HEK293T (cell line): ENCODE results near the gene COA4.

Source experiments
- FOXA1 ChIP-seq: fragments of 450-650 bp; IDR thresholded peaks from 2 replicates; pipeline ENCODE4 v1.6.1; 2016; ENCODE audit warnings: mild to moderate bottlenecking
- HDGF ChIP-seq: fragments of 450-650 bp; IDR thresholded peaks from 2 replicates; pipeline ENCODE4 v1.6.1; 2017; ENCODE audit warnings: antibody characterized with exemption, borderline replicate concordance
- LEF1 ChIP-seq: fragments of 450-650 bp; IDR thresholded peaks from 2 replicates; pipeline ENCODE4 v1.6.1; 2017; ENCODE audit warnings: mild to moderate bottlenecking, borderline replicate concordance
- SP1 ChIP-seq: fragments of 450-650 bp; IDR thresholded peaks from 2 replicates; pipeline ENCODE4 v1.6.1; 2017
- SUZ12 ChIP-seq: fragments of 450-650 bp; IDR thresholded peaks from 2 replicates; pipeline ENCODE4 v1.6.1; 2016; ENCODE audit warnings: mild to moderate bottlenecking

DNA sequence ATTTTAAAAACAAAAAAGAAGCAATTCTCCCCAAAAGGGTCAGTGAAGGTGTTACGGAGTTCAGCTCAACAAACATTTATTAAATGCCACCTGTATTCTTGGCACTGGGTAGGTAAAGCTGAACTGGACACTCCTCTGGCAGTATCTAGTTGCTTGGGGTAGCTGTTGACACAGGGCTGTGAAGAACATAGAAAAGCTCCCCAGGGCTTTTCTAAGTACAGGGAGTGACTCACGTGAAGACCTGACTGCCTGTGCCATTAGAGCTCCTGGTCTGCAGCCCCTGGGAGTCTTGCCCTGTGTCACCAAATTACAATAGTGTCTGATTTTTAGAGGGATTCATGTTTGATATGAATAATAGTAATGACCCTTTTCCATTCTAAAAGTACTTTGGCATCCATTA is 43.6 kb downstream of the COA4 start:
- no peak for TF ChIP-seq HDGF
- no peak for TF ChIP-seq SUZ12
- TF ChIP-seq FOXA1, result no peak
- no peak for TF ChIP-seq LEF1
- no peak for TF ChIP-seq SP1
